NCI-H2081 (cell line): ENCODE data around the gene GTPBP4.
"Not testable (repeated sequence)": the region's sequence is repeated elsewhere in the genome, so short reads cannot be mapped to it uniquely, and the experiment has no call there.

Source experiments
- DNase-seq, 2 experiments: peaks; one replicate each; lab custom pipeline; 2025; lab: John Stamatoyannopoulos, UW

The GTPBP4 gene

GRCh38 chr10:988667-989545, 672 bp downstream of the GTPBP4 start:
- no peak for DNase-seq

- no peak for DNase-seq
Measured at GRCh38 chr10:990808-991207, 2.6 kb downstream of the GTPBP4 start.

DNA sequence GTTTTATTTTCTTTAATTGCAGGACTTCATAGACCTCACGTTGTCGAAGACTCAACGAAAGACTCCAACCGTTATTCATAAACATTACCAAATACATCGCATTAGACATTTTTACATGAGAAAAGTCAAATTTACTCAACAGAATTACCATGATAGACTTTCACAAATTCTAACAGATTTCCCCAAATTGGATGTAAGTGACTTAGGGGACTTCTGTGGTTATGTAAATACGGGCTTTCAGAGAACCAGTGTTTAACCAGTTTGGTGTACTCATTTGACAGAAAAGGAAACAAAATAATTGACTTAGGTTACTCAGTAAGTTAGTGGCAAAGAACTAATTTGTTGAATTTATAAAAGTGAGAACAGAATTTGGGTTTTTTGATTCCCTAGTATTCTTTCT, 4.2 kb downstream of the GTPBP4 start:
- DNase-seq, result no peak

DNA sequence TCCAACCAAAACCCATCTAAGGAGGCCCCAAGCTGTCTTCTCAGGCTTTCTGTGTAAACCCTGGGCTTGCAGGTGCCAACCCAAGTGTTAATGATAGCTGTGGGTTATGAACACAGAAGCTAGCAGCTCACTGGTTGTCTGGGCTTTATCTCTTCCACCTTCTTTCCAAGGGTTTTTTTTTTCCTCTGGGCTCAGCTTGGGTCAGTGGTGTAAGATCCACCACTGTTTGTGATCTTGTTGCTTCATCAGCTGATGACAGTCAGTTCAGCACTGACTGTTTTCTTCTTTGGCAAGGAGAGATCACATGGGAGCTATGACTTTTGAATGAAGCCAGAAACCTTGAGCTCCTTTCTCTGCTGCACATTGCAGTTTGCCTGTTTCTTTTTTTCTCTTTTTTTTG, 4.6 kb downstream of the GTPBP4 start:
- no peak for DNase-seq

DNA sequence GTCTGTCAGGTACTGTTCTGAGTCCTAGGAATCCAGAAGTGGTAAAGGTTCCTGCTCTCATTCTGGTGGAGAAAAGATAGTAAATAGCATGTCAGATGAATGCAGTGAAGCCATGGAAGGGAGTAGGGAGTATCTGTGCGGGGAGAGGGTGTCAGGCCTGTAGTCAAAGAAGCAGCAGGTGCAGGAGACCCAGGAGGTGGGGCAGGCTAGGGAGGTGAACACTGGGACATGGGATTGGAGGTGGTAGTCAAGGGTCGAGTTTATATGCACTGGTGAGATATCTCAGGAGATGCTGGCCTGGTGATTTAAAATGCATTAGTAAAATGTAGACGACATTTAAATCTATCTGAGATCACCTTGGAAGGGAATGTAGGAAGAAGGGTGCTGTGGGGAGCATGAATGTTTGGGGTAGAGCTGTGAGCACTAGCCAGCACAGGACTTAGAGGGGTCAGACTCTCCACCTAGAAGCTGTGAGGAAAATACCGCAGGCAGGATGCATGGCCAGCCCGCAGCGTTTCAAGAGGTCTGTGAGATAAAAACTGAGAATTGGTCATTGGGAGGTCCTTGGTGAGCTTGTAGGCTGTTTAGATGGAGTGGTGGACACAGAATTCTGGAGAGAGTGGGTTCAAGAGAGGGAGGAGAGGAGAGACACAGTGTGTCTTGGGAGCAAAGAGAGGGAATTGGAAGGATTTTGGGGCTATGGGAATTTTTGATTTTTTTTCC, 6.8 kb downstream of the GTPBP4 start:
- no peak for DNase-seq

- DNase-seq, result no peak
Measured at GRCh38 chr10:995559-995926, 7.3 kb downstream of the GTPBP4 start.

DNA sequence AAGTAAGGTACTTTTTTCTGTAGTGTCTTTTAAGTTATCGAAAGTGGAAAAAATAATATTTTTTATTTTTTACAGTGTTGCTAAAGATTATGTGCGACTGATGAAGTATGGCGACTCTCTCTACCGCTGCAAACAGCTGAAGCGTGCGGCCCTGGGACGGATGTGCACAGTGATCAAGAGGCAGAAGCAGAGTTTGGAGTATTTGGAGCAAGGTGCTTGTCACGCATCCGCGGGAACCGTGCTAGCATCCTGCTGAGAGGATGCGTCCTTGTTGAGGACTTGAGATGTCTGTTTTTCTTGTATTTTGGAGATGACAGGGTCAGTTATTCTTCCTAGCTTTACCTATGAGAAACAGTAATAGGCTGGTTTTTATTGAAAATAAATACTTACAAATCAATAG, 7.8 kb downstream of the GTPBP4 start:
- DNase-seq, result no peak

DNA sequence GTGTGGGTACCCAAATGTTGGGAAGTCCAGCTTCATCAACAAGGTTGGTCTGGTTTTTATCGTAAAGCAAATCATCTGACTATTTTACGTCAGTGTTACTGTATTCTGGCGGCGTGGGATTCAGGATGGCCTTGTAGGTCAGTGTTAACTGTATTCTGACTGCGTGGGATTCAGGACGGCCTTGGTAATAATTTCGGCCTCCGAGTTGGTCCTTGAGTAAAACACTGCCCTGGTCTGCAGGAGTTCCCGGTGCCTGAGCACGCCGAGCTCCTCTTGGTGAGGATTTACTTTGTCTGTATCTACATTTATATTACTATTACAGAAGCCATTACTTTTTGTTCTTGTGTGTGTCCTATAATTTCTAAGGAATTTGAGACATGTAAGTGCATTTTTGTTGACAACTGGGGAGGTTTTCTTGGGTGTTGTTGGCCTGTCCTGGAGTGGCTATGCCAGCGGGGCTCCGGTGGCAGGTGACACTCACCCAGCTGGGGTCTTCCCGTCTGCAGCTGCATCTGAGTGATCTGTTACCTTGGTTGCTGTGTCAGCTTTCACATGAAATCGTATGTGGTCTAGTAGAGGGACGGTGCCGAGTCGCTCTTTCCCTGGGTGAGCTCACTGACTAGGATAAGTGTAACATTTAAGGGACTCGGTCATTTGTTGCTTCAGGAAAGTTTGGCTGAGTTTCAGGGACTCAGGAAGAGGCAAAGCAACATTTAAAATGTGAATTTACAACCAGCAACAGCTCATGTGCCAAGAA, 9.2 kb downstream of the GTPBP4 start:
- no peak for DNase-seq

GRCh38 chr10:1002425-1003006, 14.3 kb downstream of the GTPBP4 start:
- DNase-seq, result no peak

GRCh38 chr10:1003884-1004670, 15.8 kb downstream of the GTPBP4 start:
- DNase-seq, result no peak

- DNase-seq, result no peak
Measured at GRCh38 chr10:1006573-1006972, 18.3 kb downstream of the GTPBP4 start.

DNA sequence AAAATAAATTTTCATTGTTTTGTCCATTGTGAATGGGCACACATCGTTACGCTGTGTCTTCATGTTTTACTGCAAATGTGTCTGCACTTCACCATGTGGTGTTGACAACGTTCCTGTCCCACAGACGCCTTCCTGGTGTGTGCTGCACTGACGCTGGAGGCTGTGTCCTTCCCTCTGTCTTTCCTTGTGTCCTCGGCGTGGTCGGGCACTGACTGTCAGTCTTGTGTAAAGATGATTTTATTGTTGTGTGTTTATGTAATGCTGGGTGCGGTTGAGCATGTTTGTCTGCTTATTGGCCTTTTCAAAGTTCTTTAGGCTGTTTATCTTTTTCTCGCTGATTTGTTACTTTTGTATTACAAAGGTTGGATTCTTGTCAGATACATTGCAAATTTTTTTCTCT, 19.3 kb downstream of the GTPBP4 start:
- DNase-seq, result no peak

GRCh38 chr10:1009071-1009494, 20.8 kb downstream of the GTPBP4 start:
- no peak for DNase-seq

GRCh38 chr10:1009947-1010346, 21.7 kb downstream of the GTPBP4 start:
- not testable (repeated sequence) for DNase-seq

DNA sequence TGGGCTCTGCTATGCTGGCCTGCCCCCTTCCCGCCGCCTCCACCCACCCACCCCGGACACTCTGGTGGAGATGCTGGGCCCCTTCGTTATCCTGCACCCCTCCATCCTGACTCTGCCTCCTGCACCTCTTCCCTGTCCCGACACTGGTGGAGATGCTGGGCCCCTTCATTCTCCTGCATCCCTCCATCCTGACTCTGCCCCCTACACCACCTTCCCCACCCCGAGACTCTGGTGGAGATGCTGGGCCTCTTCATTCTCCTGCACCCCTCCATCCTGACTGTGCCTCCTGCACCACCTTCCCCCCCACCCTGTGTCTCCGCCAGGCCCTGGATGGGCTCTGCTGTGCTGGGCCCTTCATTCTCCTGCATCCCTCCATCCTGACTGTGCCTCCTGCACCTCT, 22.5 kb downstream of the GTPBP4 start:
- no peak for DNase-seq

DNA sequence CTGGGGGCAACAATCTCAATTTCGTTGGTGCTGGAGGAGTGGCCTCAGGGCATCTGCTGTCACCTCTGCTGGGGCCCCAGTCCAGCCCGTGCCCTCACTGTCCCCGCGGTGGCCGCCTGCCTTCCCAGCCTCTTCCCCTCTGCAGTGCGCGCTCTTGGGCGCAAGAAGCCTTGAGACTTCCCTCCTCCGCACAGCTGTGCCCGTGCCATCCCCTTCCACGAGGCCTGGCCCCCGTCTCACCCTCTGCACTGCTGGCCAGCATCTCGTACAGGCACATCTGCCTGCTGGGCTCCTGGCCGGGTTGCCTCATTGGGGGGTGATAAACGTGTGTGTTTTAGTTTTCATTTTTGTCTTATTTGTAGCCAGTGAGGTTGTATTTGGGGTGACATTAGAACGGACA, 23.5 kb downstream of the GTPBP4 start:
- DNase-seq, result no peak

DNA sequence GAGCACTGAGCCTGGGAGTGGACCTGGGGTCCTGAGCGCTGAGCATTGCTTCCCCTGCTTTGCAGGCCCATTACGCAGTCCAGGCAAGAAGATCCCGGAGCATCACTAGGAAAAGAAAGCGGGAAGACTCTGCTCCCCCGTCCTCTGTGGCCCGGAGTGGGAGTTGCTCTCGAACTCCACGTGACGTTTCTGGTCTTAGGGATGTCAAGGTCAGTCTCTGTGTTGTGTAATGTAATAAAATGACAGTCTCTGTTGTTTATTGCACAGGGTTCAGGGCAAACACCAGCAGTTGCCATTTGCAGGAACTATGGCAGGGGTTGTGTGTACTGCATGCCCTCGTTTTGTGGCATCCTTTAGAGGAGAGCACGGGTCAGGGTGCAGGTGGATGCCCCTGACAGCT, 27.5 kb downstream of the GTPBP4 start:
- no peak for DNase-seq

DNA sequence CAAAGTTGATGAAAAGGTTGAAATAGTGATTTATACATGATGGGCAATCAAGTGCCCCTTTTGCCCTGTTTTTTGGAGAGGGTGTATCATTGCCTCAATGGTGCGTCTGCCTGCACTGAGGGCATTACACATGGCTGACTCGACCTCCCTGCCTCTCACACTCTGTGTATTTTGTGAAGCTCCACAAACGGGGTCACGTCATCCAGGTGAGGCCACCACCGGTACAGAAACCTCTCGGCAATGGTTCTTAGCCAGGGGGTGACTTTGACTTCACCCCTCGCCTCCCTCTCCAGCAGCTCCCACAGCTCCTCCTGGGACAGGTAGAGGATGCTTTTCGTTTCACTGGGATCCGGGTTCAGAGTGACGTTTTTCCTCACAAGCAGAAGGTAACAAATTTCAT, 31.1 kb downstream of the GTPBP4 start:
- DNase-seq, result no peak

DNA sequence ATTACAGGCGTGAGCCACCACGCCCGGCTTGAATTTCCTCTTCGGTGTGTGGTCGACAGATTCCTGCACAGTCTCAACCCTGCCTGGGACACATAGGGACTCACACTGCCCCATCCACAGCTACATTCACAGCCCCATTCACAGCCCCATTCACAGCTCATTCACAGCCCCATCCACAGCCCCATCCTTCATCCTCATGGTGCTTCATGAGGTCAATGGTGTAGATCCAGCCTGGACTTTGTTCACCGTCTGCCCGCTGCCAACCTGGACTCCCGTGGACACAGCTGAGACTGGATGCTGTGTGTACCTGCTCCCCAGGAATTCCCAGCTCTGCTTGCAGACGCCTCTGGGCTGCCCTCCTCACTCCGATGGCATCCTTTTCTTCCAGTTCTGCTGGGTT, 32.2 kb downstream of the GTPBP4 start:
- DNase-seq, result no peak

DNA sequence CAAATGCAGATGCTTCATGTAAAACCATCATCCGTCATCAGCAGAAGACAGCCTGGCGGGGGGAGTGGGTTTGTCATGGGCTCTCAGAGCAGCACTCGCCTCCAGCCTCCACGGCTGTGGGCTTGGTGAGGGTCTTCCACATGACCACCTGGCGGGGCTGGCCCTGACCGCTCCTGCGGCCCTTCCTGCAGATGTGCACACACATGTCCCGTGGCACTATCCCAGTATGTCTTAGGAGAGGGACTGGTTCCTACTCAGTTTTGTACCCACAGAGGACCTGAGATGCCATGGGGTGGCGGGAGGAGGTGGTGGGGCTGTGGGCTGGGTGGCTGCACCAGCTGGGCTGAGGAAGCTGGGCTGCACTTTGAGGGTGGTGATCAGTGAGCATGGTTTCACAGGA, 32.7 kb downstream of the GTPBP4 start:
- DNase-seq, result no peak

- no peak for DNase-seq
Measured at GRCh38 chr10:1022413-1022812, 34.2 kb downstream of the GTPBP4 start.

GRCh38 chr10:1024103-1024502, 35.9 kb downstream of the GTPBP4 start:
- no peak for DNase-seq
